Glomerular visceral epithelial cell (primary cell): Measurements from ENCODE around the gene AMFR.

Experiments
- DNase-seq: peaks from one replicate; pipeline ENCODE4 v3.0.0-alpha.2; 2016; ENCODE audit errors: extremely low spot score

The AMFR gene

GRCh38 chr16:56362706-56363105 lies 62.6 kb downstream of the AMFR start:
- no peak for DNase-seq

GRCh38 chr16:56362057-56362655 lies 63.2 kb downstream of the AMFR start:
- DNase-seq = no peak

- no peak for DNase-seq
Observed at GRCh38 chr16:56360117-56361008, 65.0 kb downstream of the AMFR start.

GRCh38 chr16:56357765-56358322 lies 67.5 kb downstream of the AMFR start:
- DNase-seq = no peak

GRCh38 chr16:56357241-56357764 lies 68.0 kb downstream of the AMFR start:
- DNase-seq = peak; percentile 11

GRCh38 chr16:56356276-56357240 lies 68.8 kb downstream of the AMFR start:
- DNase-seq = peak; percentile 85

- DNase-seq = no peak
Observed at GRCh38 chr16:56355786-56356275, 69.5 kb downstream of the AMFR start.

- no peak for DNase-seq
Observed at GRCh38 chr16:56355221-56355620, 70.1 kb downstream of the AMFR start.

GRCh38 chr16:56354746-56355145 lies 70.6 kb downstream of the AMFR start:
- no peak for DNase-seq

GRCh38 chr16:56354016-56354415 lies 71.3 kb downstream of the AMFR start:
- no peak for DNase-seq

GRCh38 chr16:56353054-56353921 lies 72.1 kb downstream of the AMFR start:
- DNase-seq = no peak

- no peak for DNase-seq
Observed at GRCh38 chr16:56352351-56353053, 72.8 kb downstream of the AMFR start.

GRCh38 chr16:56351481-56351880 lies 73.9 kb downstream of the AMFR start:
- DNase-seq = no peak

GRCh38 chr16:56350491-56351405 lies 74.6 kb downstream of the AMFR start:
- no peak for DNase-seq

- DNase-seq = no peak
Observed at GRCh38 chr16:56349711-56350161, 75.6 kb downstream of the AMFR start.

GRCh38 chr16:56349086-56349415 lies 76.3 kb downstream of the AMFR start:
- no peak for DNase-seq

- peak; percentile 11 for DNase-seq
Observed at GRCh38 chr16:56348168-56349085, 76.9 kb downstream of the AMFR start.

GRCh38 chr16:56347670-56348069 lies 77.7 kb downstream of the AMFR start:
- DNase-seq = no peak
